Muscle of back (tissue), 11 donors: ENCODE measurements around the gene RNF217. TPM values are rescaled to one million over a fixed set of nuclear protein-coding genes. Genes with fewer than 3 reads are reported as not detected.

Experiments used
- DNase-seq, 3 donors: peaks; one replicate each; pipeline versions ENCODE4 v3.0.0 to v3.0.0-alpha.2; 2013
- polyA plus RNA-seq, 10 donors: library from polyadenylated mRNA; unstranded; fragments of 120-200 nt; gene quantifications; one replicate each; pipeline ENCODE4 v1.2.1, GENCODE V29; 2013; ENCODE audit not compliant: insufficient read length in 10 of 10

The RNF217 gene
- polyA plus RNA-seq, 10 donors, result 26.1 to 59.7 (median 45.1) TPM

- peak; percentile 23 to 59 (median 53) for DNase-seq
Measured at GRCh38 chr6:125095580-125096301, 133.5 kb downstream of the RNF217 start.

- no peak for DNase-seq
Measured at GRCh38 chr6:125097186-125097585, 134.9 kb downstream of the RNF217 start.

GRCh38 chr6:125098253-125098652, 136.0 kb downstream of the RNF217 start:
- no peak for DNase-seq

GRCh38 chr6:125099211-125100073, 137.2 kb downstream of the RNF217 start:
- peak; percentile 37 to 86 (median 41) for DNase-seq

GRCh38 chr6:125100074-125100652, 137.9 kb downstream of the RNF217 start:
- DNase-seq, result no peak

- DNase-seq, result no peak
Measured at GRCh38 chr6:125101128-125101527, 138.9 kb downstream of the RNF217 start.

- DNase-seq, result no peak
Measured at GRCh38 chr6:125101631-125102030, 139.4 kb downstream of the RNF217 start.

GRCh38 chr6:125102411-125102810, 140.2 kb downstream of the RNF217 start:
- DNase-seq, result no peak

GRCh38 chr6:125102891-125103290, 140.7 kb downstream of the RNF217 start:
- peak in 1 of 3 donors; percentile 85 for DNase-seq

- DNase-seq, result peak in 1 of 3 donors; percentile 52
Measured at GRCh38 chr6:125104425-125104824, 142.2 kb downstream of the RNF217 start.

- DNase-seq, result no peak
Measured at GRCh38 chr6:125107048-125107447, 144.8 kb downstream of the RNF217 start.

GRCh38 chr6:125107896-125108295, 145.7 kb downstream of the RNF217 start:
- DNase-seq, result no peak

- DNase-seq, result no peak
Measured at GRCh38 chr6:125110056-125110455, 147.8 kb downstream of the RNF217 start.

GRCh38 chr6:125111219-125111983, 149.2 kb downstream of the RNF217 start:
- no peak for DNase-seq

- DNase-seq, result no peak
Measured at GRCh38 chr6:125112934-125113333, 150.7 kb downstream of the RNF217 start.

GRCh38 chr6:125114248-125114858, 152.1 kb downstream of the RNF217 start:
- peak; percentile 48 to 62 (median 49) for DNase-seq

GRCh38 chr6:125116170-125116569, 153.9 kb downstream of the RNF217 start:
- no peak for DNase-seq

- DNase-seq, result no peak
Measured at GRCh38 chr6:125116710-125117109, 154.5 kb downstream of the RNF217 start.

- no peak for DNase-seq
Measured at GRCh38 chr6:125117818-125118217, 155.6 kb downstream of the RNF217 start.

GRCh38 chr6:125120054-125120590, 157.9 kb downstream of the RNF217 start:
- no peak for DNase-seq

- no peak for DNase-seq
Measured at GRCh38 chr6:125121894-125122293, 159.7 kb downstream of the RNF217 start.
